MCF 10A (cell line): ENCODE data around the gene GRM8. TPM values are rescaled to one million over a fixed set of nuclear protein-coding genes. Genes with fewer than 3 reads are reported as not detected.

Experiments used
- BruUV-seq: library from RNA; stranded (reverse); fragments of 400-500 nt; replicated peaks from 2 replicates; lab custom pipeline; 2021; lab: Mats Ljungman, UMichigan
- CTCF ChIA-PET: fragments of 300-600 bp; sonication (Branson Sonifier 250); formaldehyde crosslinking; extraction: SDS; loops from one replicate; lab custom pipeline; 2021; ENCODE audit warnings: antibody characterized with exemption, inconsistent platforms; lab: Yijun Ruan, JAX
- POLR2A ChIA-PET: fragments of 300-600, 350-650 bp; sonication (Branson Sonifier 250); formaldehyde crosslinking; extraction: SDS; loops from one replicate; lab custom pipeline; 2020; ENCODE audit warnings: antibody characterized with exemption, inconsistent platforms; lab: Yijun Ruan, JAX
- DNase-seq: peaks from one replicate; pipeline ENCODE4 v3.0.0-alpha.2; 2018; ENCODE audit not compliant: unreplicated experiment
- H3K27ac Mint-ChIP-seq: one replicate; pipeline ENCODE4 v1.8.0; 2022; ENCODE audit warnings: mild to moderate bottlenecking, low read depth, mixed read lengths; ENCODE audit not compliant: unreplicated experiment
- H3K27me3 Mint-ChIP-seq: one replicate; pipeline ENCODE4 v1.8.0; 2022; ENCODE audit warnings: mixed read lengths; ENCODE audit not compliant: insufficient read depth, unreplicated experiment
- H3K36me3 Mint-ChIP-seq: one replicate; pipeline ENCODE4 v1.8.0; 2022; ENCODE audit warnings: mild to moderate bottlenecking, moderate library complexity, mixed read lengths; ENCODE audit not compliant: insufficient read depth, unreplicated experiment
- H3K4me1 Mint-ChIP-seq: one replicate; pipeline ENCODE4 v1.8.0; 2022; ENCODE audit warnings: mixed read lengths; ENCODE audit not compliant: insufficient read depth, unreplicated experiment
- H3K4me3 Mint-ChIP-seq: one replicate; pipeline ENCODE4 v1.8.0; 2022; ENCODE audit warnings: mild to moderate bottlenecking, moderate library complexity, mixed read lengths; ENCODE audit not compliant: unreplicated experiment
- H3K9me3 Mint-ChIP-seq: one replicate; pipeline ENCODE4 v1.8.0; 2022; ENCODE audit warnings: mixed read lengths; ENCODE audit not compliant: unreplicated experiment
- CTCF ChIP-seq: fragments of 200-600 bp; IDR thresholded peaks from one replicate; pipeline ENCODE4 v1.8.0; 2022; ENCODE audit warnings: antibody characterized with exemption, mild to moderate bottlenecking; ENCODE audit not compliant: unreplicated experiment
- intact Hi-C: fragments of 100-400 bp; cut with micrococcal nuclease; formaldehyde crosslinking; loops from 2 replicates; pipeline ENCODE4 v1.14.1; 2022
- total RNA-seq: library from RNA; stranded (reverse); gene quantifications from 2 replicates; pipeline ENCODE4 v1.2.3, GENCODE V29; 2022

GRM8 gene
- total RNA-seq, 1 experiment from 2014 or later = not detected

DNA sequence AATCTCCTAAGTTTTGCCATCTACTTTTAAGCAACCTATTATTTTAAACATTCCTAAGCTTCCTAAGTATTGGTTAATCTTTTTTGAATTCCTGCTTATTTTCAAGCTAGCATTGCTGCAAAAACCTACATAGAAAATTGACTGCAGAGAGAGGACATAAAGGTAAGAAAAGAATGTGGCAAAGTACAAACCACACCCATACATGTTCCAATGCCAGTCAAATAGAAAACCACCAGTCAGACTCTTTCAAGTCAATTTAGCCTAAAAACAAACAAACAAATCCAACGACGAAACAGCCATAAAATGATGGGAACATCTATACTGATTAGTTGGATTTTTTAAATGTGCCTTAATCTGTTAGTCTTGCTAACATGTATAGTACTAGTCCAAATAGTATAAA, 804.8 kb downstream of the GRM8 start:
- H3K4me1 Mint-ChIP-seq = no peaks in the 10 kb centered on the region
- no peak for DNase-seq
- no peak for TF ChIP-seq CTCF
- no peaks in the 10 kb centered on the region for H3K36me3 Mint-ChIP-seq
- ChIA-PET POLR2A (no interaction called here), CTCF (no interaction called here)
- no peaks in the 10 kb centered on the region for H3K27me3 Mint-ChIP-seq
- no peak overlapping the region for H3K4me3 Mint-ChIP-seq
- intact Hi-C loops = no loop called here
- H3K27ac Mint-ChIP-seq = no peak overlapping the region
- BruUV-seq = no TSS peak
- H3K9me3 Mint-ChIP-seq = no peaks in the 10 kb centered on the region

GRCh38 chr7:126445991-126446390, 806.8 kb downstream of the GRM8 start:
- no peaks in the 10 kb centered on the region for H3K9me3 Mint-ChIP-seq
- TF ChIP-seq CTCF = no peak
- H3K27me3 Mint-ChIP-seq = no peaks in the 10 kb centered on the region
- H3K27ac Mint-ChIP-seq = no peak overlapping the region
- no peak for DNase-seq
- CTCF ChIA-PET = interaction anchor here (0.7 to 1.2 kb wide), 2 partner anchors 9 to 20 kb away, joined by 3 read pairs; no protein-coding TSS in a partner anchor
- no TSS peak for BruUV-seq
- intact Hi-C loops = no loop called here
- H3K36me3 Mint-ChIP-seq = no peaks in the 10 kb centered on the region
- POLR2A ChIA-PET = no interaction called here
- H3K4me3 Mint-ChIP-seq = no peak overlapping the region
- H3K4me1 Mint-ChIP-seq = no peaks in the 10 kb centered on the region

GRCh38 chr7:126443951-126444350, 808.8 kb downstream of the GRM8 start:
- intact Hi-C loops = no loop called here
- H3K36me3 Mint-ChIP-seq = no peaks in the 10 kb centered on the region
- H3K27me3 Mint-ChIP-seq = no peaks in the 10 kb centered on the region
- H3K27ac Mint-ChIP-seq = no peak overlapping the region
- no TSS peak for BruUV-seq
- no peaks in the 10 kb centered on the region for H3K9me3 Mint-ChIP-seq
- POLR2A ChIA-PET = interaction anchor here (0.7 kb wide), 1 partner anchor 9 kb away, joined by 3 read pairs; no protein-coding TSS in a partner anchor
- CTCF ChIA-PET = interaction anchor here (0.7 kb wide), 2 partner anchors 623 to 718 kb away, joined by 3 read pairs; no protein-coding TSS in a partner anchor
- DNase-seq = peak; percentile 58
- no peak overlapping the region for H3K4me3 Mint-ChIP-seq
- TF ChIP-seq CTCF = no peak
- H3K4me1 Mint-ChIP-seq = no peaks in the 10 kb centered on the region

GRCh38 chr7:126442908-126443307, 809.8 kb downstream of the GRM8 start:
- no peaks in the 10 kb centered on the region for H3K27me3 Mint-ChIP-seq
- H3K27ac Mint-ChIP-seq = no peak overlapping the region
- H3K4me1 Mint-ChIP-seq = no peaks in the 10 kb centered on the region
- no peaks in the 10 kb centered on the region for H3K36me3 Mint-ChIP-seq
- no peak overlapping the region for H3K4me3 Mint-ChIP-seq
- no peak for DNase-seq
- ChIA-PET POLR2A (interaction anchor here (0.6 kb wide), 2 partner anchors 13 to 14 kb away, joined by 3 to 6 read pairs; no protein-coding TSS in a partner anchor), CTCF (interaction anchor here (0.8 kb wide), 1 partner anchor 10 kb away, joined by 5 read pairs; no protein-coding TSS in a partner anchor)
- no TSS peak for BruUV-seq
- intact Hi-C loops = no loop called here
- no peaks in the 10 kb centered on the region for H3K9me3 Mint-ChIP-seq
- TF ChIP-seq CTCF = no peak
